Heart right ventricle (tissue), 16 donors: ENCODE data around the gene PWWP2A. TPM values are rescaled to one million over a fixed set of nuclear protein-coding genes. Genes with fewer than 3 reads are reported as not detected.

Experiments used
- ATAC-seq, 8 donors: fragments of 200-7000 bp; cut with Tn5 transposase; one replicate each; pipeline ENCODE4 v1.9.1; 2020; ENCODE audit warnings: mild to moderate bottlenecking in 8 of 8, moderate library complexity in 8 of 8, moderate number of reproducible peaks in 1 of 8
- DNase-seq, 2 donors: peaks; one replicate each; pipeline ENCODE4 v3.0.0-alpha.2; 2020
- H3K27ac ChIP-seq, 10 donors: fragments of 200-600 bp; sonication (generic) in 2 of 10; one replicate each; pipeline versions ENCODE4 v1.5.0 to v1.8.0; 2020 to 2022; ENCODE audit warnings: mild to moderate bottlenecking in 3 of 10
- H3K27me3 ChIP-seq, 7 donors: fragments of 200-600 bp; one replicate each; pipeline ENCODE4 v1.8.0; 2021 to 2022; ENCODE audit warnings: mild to moderate bottlenecking in 2 of 7
- H3K36me3 ChIP-seq, 9 donors: fragments of 200-600 bp; sonication (generic) in 1 of 9; one replicate each; pipeline versions ENCODE4 v1.5.0 to v1.8.0; 2020 to 2022; ENCODE audit warnings: mild to moderate bottlenecking in 2 of 9
- H3K4me1 ChIP-seq, 9 donors: fragments of 200-600 bp; sonication (generic) in 1 of 9; one replicate each; pipeline versions ENCODE4 v1.5.0 to v1.8.0; 2020 to 2022; ENCODE audit warnings: mild to moderate bottlenecking in 4 of 9
- H3K4me3 ChIP-seq, 10 donors: fragments of 200-600 bp; sonication (generic) in 2 of 10; one replicate each; pipeline versions ENCODE4 v1.5.0 to v1.8.0; 2020 to 2022; ENCODE audit warnings: mild to moderate bottlenecking in 7 of 10, moderate library complexity in 2 of 10
- H3K9me3 ChIP-seq, 11 donors: fragments of 200-600 bp in 10 of 11; sonication (generic) in 2 of 11; one replicate each; pipeline versions ENCODE4 v1.5.0 to v1.8.0; 2013 to 2022; ENCODE audit warnings: mild to moderate bottlenecking in 2 of 11, control low read depth in 1 of 11, moderate library complexity in 1 of 11
- WGBS, 2 donors: extraction: QIAGEN DNeasy Blood & Tissue Kit; methylation state at CpG; one replicate each; pipeline ENCODE4 v1.1.7; 2013; ENCODE audit warnings: inconsistent platforms in 1 of 2; 5-methylcytosine and 5-hydroxymethylcytosine counted together
- intact Hi-C, 10 donors: fragments of 100-400 bp; cut with DNase I; formaldehyde crosslinking; loops; one replicate each; pipeline versions ENCODE4 v1.11.1 to v1.14.2; 2022
- polyA plus RNA-seq, 2 donors: library from polyadenylated mRNA; stranded (reverse); fragments of 200-250 nt; gene quantifications; one replicate each; pipeline ENCODE4 v1.2.3, GENCODE V29; 2013
- total RNA-seq, 10 donors: library from RNA; stranded (reverse); fragmentation: NEBNext Ultra II Directional in 3 of 10; extraction: Animal tissue kit (Norgen Biotek cat#: 25700) in 3 of 10; gene quantifications; one replicate each; pipeline versions ENCODE4 v1.2.1 to v1.2.4, GENCODE V29; 2021 to 2023
- TF ChIP-seq, protein P1 (sequence below), 9 donors: fragments of 200-600 bp; sonication (generic) in 2 of 9; IDR thresholded peaks; one replicate each; pipeline versions ENCODE4 v1.5.0 to v1.8.0; 2021 to 2022; ENCODE audit warnings: antibody characterized with exemption in 9 of 9, mild to moderate bottlenecking in 5 of 9, moderate library complexity in 1 of 9
- donor health status: Arrhythmogenic right ventricular cardiomyopathy.
- donor health status: ischemic (EF 13 %, LVEDD 7.1; RV severe dilation, severe dysfunction).
- donor health status: healthy with polysubstance abuse.
- donor health status: DM: no; HTN: yes; CAD: no.
- donor health status: DM: no; HTN: no; CAD: no.
- donor health status: ischemic (EF 25% LVEDD 6.9; RV normal size, moderate dysfunction).
- donor health status: ischemic (EF 25% LVEDD 5.7; RV mildly dilated, moderate dysfunction).
- donor health status: healthy.
- donor health status: DM: yes; HTN: yes; CAD: no.
- donor health status: Ischemic cardiomyopathy.
- donor health status: ischemic (EF 35%, LVEDD 5.7; RV mildly dilated, moderate dysfunction).
- donor health status: nonischemic (EF 11% LVEDD 7.7; RV severe dilation, severe dysfunction).
- donor health status: DM: yes; HTN: yes; CAD: no.
- donor health status: PGD.
- donor health status: ischemic (EF 29% LVEDD 5.4; RV normal size, mild dysfunction).
- donor health status: nonischemic (EF 23%, LVEDD 6.1; RV moderate dilation, normal function).

PWWP2A gene
- total and polyA plus RNA-seq, 12 donors: 4.5 to 14.7 (median 12.0) TPM

DNA sequence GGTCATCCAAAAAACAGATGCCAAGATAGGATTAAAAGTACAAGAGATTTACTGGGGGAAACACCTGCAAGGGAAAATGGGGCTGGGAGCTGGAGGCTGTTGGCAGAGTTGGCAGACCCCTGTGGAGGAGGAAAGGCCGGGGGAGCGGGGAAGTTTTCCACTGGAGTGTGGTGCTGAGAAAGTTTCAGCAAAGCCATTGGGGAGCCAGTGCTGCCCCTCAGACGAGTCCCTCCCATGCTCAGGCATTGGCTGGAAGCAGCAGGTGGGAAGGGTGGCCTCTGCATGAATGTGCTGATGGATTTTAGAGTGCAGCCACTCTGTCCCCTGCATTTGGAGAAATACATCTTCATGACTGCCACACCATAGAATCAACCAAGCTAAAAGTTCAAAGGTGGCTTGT lies 57.5 kb downstream of the PWWP2A start:
- Histone ChIP-seq H3K36me3 (peaks cover 0 to 98% (median 20%) of the 10 kb centered on the region in 9 donors), H3K4me3 (no peak overlapping the region), H3K27me3 (no peaks in the 10 kb centered on the region), H3K27ac (no peak overlapping the region), H3K4me1 (peaks cover 0 to 12% (median 8%) of the 10 kb centered on the region in 9 donors), H3K9me3 (peaks cover 0 to 9% (median 0%) of the 10 kb centered on the region in 11 donors)
- WGBS, 2 donors: 61 to 72% methylated on average over 3 of the region's 3 CpGs
- no peak for ATAC-seq
- DNase-seq: no peak
- intact Hi-C loops: no loop called here
- TF ChIP-seq, protein P1, sequence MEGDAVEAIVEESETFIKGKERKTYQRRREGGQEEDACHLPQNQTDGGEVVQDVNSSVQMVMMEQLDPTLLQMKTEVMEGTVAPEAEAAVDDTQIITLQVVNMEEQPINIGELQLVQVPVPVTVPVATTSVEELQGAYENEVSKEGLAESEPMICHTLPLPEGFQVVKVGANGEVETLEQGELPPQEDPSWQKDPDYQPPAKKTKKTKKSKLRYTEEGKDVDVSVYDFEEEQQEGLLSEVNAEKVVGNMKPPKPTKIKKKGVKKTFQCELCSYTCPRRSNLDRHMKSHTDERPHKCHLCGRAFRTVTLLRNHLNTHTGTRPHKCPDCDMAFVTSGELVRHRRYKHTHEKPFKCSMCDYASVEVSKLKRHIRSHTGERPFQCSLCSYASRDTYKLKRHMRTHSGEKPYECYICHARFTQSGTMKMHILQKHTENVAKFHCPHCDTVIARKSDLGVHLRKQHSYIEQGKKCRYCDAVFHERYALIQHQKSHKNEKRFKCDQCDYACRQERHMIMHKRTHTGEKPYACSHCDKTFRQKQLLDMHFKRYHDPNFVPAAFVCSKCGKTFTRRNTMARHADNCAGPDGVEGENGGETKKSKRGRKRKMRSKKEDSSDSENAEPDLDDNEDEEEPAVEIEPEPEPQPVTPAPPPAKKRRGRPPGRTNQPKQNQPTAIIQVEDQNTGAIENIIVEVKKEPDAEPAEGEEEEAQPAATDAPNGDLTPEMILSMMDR (IDR thresholded peaks at IDR 0.05): no peak

DNA sequence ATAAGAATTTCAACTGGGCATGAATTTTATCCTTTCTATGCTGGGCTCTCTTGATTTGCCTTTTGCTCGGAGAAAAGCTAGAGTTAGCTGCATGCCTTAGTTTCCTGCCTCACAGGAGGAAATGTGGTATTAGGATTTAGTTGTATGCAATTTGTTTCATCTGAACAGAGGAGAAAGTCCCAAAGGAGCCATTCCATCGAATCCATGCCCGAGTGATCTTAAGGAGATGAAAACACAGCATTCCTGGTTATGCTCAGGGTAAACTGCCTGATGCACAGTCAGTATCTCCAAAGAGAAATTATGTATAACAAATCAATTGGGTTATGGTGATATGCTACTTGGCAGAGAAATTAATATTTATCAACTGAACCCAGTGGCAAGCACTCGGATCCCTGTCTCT lies 59.2 kb downstream of the PWWP2A start:
- peaks cover 0 to 9% (median 0%) of the 10 kb centered on the region in 11 donors for H3K9me3 ChIP-seq
- H3K27me3 ChIP-seq: no peaks in the 10 kb centered on the region
- DNase-seq (no peak), ATAC-seq (no peak)
- H3K4me1 ChIP-seq: peaks cover 0 to 12% (median 3%) of the 10 kb centered on the region in 9 donors
- H3K27ac ChIP-seq: no peak overlapping the region
- H3K36me3 ChIP-seq: peaks cover 0 to 98% (median 28%) of the 10 kb centered on the region in 9 donors
- WGBS, 2 donors: 76 to 82% methylated on average over 4 of the region's 4 CpGs
- TF ChIP-seq, protein P1 (IDR thresholded peaks at IDR 0.05): no peak
- intact Hi-C loops: no loop called here
- no peak overlapping the region for H3K4me3 ChIP-seq

DNA sequence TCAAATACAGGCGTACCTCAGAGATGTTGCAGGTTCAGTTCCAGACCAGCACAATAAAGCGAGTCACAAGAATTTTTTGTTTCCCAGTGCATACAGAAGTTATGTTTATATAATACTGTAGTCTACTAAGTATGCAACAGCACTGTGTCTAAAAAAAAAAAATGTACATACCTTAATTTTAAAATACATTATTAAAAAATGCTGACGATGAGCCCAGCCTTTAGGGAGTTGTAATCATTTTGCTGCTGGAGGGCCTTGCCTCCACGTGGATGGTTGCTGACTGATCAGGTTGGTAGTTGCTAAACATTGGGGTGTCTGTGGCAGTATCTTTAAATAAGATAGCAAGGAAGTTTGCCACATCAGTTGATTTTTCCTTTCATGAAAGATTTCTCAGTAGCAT lies 62.0 kb downstream of the PWWP2A start:
- TF ChIP-seq, protein P1 (IDR thresholded peaks at IDR 0.05): no peak
- 93 to 97% methylated on average over 4 of the region's 4 CpGs for WGBS, 2 donors
- no peak overlapping the region for H3K27ac ChIP-seq
- ATAC-seq: no peak
- peaks cover 0 to 6% (median 0%) of the 10 kb centered on the region in 9 donors for H3K4me1 ChIP-seq
- H3K27me3 ChIP-seq: no peaks in the 10 kb centered on the region
- peaks cover 0 to 100% (median 40%) of the 10 kb centered on the region in 9 donors for H3K36me3 ChIP-seq
- no peak overlapping the region for H3K4me3 ChIP-seq
- intact Hi-C loops: no loop called here
- no peak for DNase-seq
- peaks cover 0 to 9% (median 0%) of the 10 kb centered on the region in 11 donors for H3K9me3 ChIP-seq

DNA sequence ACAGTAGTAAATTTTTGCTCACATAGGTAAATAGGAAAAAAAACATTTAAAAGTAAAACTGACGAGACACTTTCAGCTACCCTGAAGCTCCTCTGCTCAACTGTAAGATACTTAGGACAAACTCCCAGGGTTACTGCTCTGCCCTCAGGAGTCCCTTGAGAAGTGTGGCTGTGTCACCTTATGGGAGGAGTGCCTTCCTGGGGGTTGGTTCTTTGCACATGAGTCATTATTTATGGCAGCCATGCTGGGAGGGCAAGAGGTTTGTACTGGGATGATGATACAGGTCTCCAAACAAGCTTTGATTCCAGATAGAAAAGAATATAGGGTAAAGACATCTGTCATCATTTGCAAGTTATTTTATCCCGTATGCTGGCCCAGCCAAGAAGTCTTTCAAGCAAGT lies 64.4 kb downstream of the PWWP2A start:
- no peaks in the 10 kb centered on the region for H3K4me1 ChIP-seq
- DNase-seq (no peak), ATAC-seq (no peak)
- no peak overlapping the region for H3K27ac ChIP-seq
- intact Hi-C loops: no loop called here
- no peak overlapping the region for H3K4me3 ChIP-seq
- H3K36me3 ChIP-seq: peaks cover 0 to 100% (median 64%) of the 10 kb centered on the region in 9 donors
- H3K9me3 ChIP-seq: peaks cover 0 to 9% (median 0%) of the 10 kb centered on the region in 11 donors
- TF ChIP-seq, protein P1 (IDR thresholded peaks at IDR 0.05): no peak
- no peaks in the 10 kb centered on the region for H3K27me3 ChIP-seq
- 94 to 95% methylated on average over 2 of the region's 2 CpGs for WGBS, 2 donors
